ENCODE data around the gene APLP2. TPM values are rescaled to one million over a fixed set of nuclear protein-coding genes. Genes with fewer than 3 reads are reported as not detected.

APLP2 gene
- total and polyA plus RNA-seq, 2 of the 13 experiments (the other 11 are each of a cell fraction or from before 2014, with no cell fraction given): 315 to 594 TPM

GRCh38 chr11:130156108-130157022 lies 86.7 kb downstream of the APLP2 start:
- WGBS (ENCODE audit: low lambda C conversion rate): 65% methylated on average over 11 of the region's 11 CpGs
- DNase-seq (ENCODE audit: low spot score) (no peak), FAIRE-seq (no peak), ATAC-seq (peak; percentile 19)
- Histone ChIP-seq H3K9me3 (ENCODE audit: low read length) (no peaks in the 10 kb centered on the region), H2AFZ (ENCODE audit: low read length) (no peak overlapping the region), H3K27ac (ENCODE audit: extremely low read length, insufficient read depth, low read length) (no peak overlapping the region), H3K27me3 (ENCODE audit: control insufficient read depth in 1 of 2, insufficient read depth in 2 of 2, low read length in 2 of 2) (no peaks in the 10 kb centered on the region; a peak in 2 of 5 replicates), H3K4me2 (ENCODE audit: low read depth, low read length) (no peak overlapping the region), H3K4me3 (replicated peaks in 1 of 3; ENCODE audit: insufficient read depth in 1 of 3, low read depth in 2 of 3, low read length in 3 of 3) (no peak overlapping the region), H3K4me1 (ENCODE audit: insufficient read depth, low read length) (peaks cover 11% of the 10 kb centered on the region; the same call in 1 of the 2 replicates), H3K9ac (ENCODE audit: insufficient read depth, low read depth, low read length) (no peak overlapping the region), H4K20me1 (ENCODE audit: insufficient read depth, low read length) (no peaks in the 10 kb centered on the region), H3K79me2 (ENCODE audit: insufficient read depth, low read length) (no peaks in the 10 kb centered on the region), H3K36me3 (replicated peaks in 1 of 2; ENCODE audit: control insufficient read depth in 1 of 2, insufficient read depth in 2 of 2, low read length in 2 of 2) (no peaks in the 10 kb centered on the region)
- BruUV-seq (replicated peaks): no TSS peak
- in situ Hi-C loops (cut with HindIII; ENCODE audit: extremely low pct_ligation_motif_present, low pct_unique_long_range_greater_than_20kb) (no loop called here), intact Hi-C loops (cut with micrococcal nuclease; ENCODE audit: unreplicated experiment) (no loop called here)
- ChIA-PET CTCF (ENCODE audit: low intra/inter-chr PET ratio, low total read pairs) (no interaction called here), POLR2A (no interaction called here)
- TF ChIP-seq ZNF687 (CRISPR knock-in tag; IDR thresholded peaks at IDR 0.05): 0 out of 2 replicates have a peak, but pooled peaks have one; percentile 22
- TF ChIP-seq FOSL2 (CRISPR knock-in tag; IDR thresholded peaks at IDR 0.05): peak; percentile 28; the same call in 1 of the 2 replicates
- no peak for TF ChIP-seq ZNF761 (CRISPR knock-in tag; conservative IDR thresholded peaks at IDR 0.05)

All from HepG2 (cell line).